A673 (cell line): Measurements from ENCODE around the gene EVA1C. TPM values are rescaled to one million over a fixed set of nuclear protein-coding genes. Genes with fewer than 3 reads are reported as not detected.
A peak's percentile ranks its signal among the peaks of the same experiment; 100 is the strongest.

ENCODE experiments used
- BruUV-seq: library from RNA; stranded (reverse); fragments of 400-500 nt; replicated peaks from 2 replicates; lab custom pipeline; 2021; lab: Mats Ljungman, UMichigan
- CTCF ChIA-PET: fragments of 300-600 bp; sonication (Branson Sonifier 250); formaldehyde crosslinking; loops from one replicate; lab custom pipeline; 2022; ENCODE audit warnings: antibody characterized with exemption; lab: Charles Lee
- POLR2A ChIA-PET: fragments of 300-600 bp; sonication (Branson Sonifier 250); formaldehyde crosslinking; loops from one replicate; lab custom pipeline; 2022; ENCODE audit warnings: antibody characterized with exemption; ENCODE audit not compliant: low non-redundant PET; lab: Charles Lee
- DNase-seq: peaks from one replicate; pipeline ENCODE4 v3.0.0-alpha.2; 2015; ENCODE audit warnings: low spot score
- H3K27ac ChIP-seq: fragments of 200-600 bp; sonication (generic); 2 replicates; pipeline ENCODE4 v1.5.1; 2016; ENCODE audit warnings: mixed run types, low read depth, mild to moderate bottlenecking, mixed read lengths, antibody characterized with exemption, low read length; ENCODE audit not compliant: poor library complexity, severe bottlenecking
- H3K27me3 ChIP-seq: fragments of 200-600 bp; sonication (generic); replicated peaks from 2 replicates; pipeline ENCODE4 v1.6.1; 2017; ENCODE audit warnings: mixed run types, low read depth, mild to moderate bottlenecking, mixed read lengths, antibody characterized with exemption, low read length; ENCODE audit not compliant: insufficient read depth, poor library complexity
- H3K36me3 ChIP-seq: fragments of 200-600 bp; sonication (generic); 2 replicates; pipeline ENCODE4 v1.6.1; 2016; ENCODE audit warnings: mixed run types, mild to moderate bottlenecking, mixed read lengths, antibody characterized with exemption, low read length; ENCODE audit not compliant: insufficient read depth, poor library complexity, severe bottlenecking
- H3K4me1 ChIP-seq: fragments of 200-600 bp; sonication (generic); 2 replicates; pipeline ENCODE4 v1.6.1; 2017; ENCODE audit warnings: mixed run types, mild to moderate bottlenecking, mixed read lengths, antibody characterized with exemption, low read length; ENCODE audit not compliant: insufficient read depth, poor library complexity, severe bottlenecking
- H3K4me3 ChIP-seq: fragments of 200-600 bp; sonication (generic); 2 replicates; pipeline ENCODE4 v1.5.1; 2016; ENCODE audit warnings: low read depth, mixed run types, mild to moderate bottlenecking, mixed read lengths, low read length; ENCODE audit not compliant: poor library complexity, severe bottlenecking
- H3K9me3 ChIP-seq: fragments of 200-600 bp; sonication (generic); 2 replicates; pipeline ENCODE4 v1.6.1; 2016; ENCODE audit warnings: mixed run types, low read depth, mild to moderate bottlenecking, mixed read lengths, antibody characterized with exemption, low read length; ENCODE audit not compliant: poor library complexity, severe bottlenecking
- EZH2 ChIP-seq: fragments of 200-600 bp; sonication (generic); IDR thresholded peaks from 2 replicates; pipeline ENCODE4 v1.6.1; 2017; ENCODE audit warnings: borderline replicate concordance, low read depth, mild to moderate bottlenecking, mixed read lengths, antibody characterized with exemption, low read length; ENCODE audit not compliant: poor library complexity, severe bottlenecking
- intact Hi-C: fragments of 100-400 bp; cut with micrococcal nuclease; formaldehyde crosslinking; loops from one replicate; pipeline ENCODE4 v1.10.0; 2022; ENCODE audit not compliant: unreplicated experiment
- total RNA-seq: library from RNA; stranded (reverse); gene quantifications from 2 replicates; pipeline ENCODE4 v1.2.3, GENCODE V29; 2021
- TF ChIP-seq, protein P1 (sequence below): fragments of 300-800, 200-600 bp; sonication (generic); conservative IDR thresholded peaks from 2 replicates; pipeline ENCODE4 v1.5.1; 2017; ENCODE audit warnings: low read depth, mild to moderate bottlenecking, antibody characterized with exemption, low read length, moderate library complexity, mixed read lengths

The EVA1C gene
- total RNA-seq, 1 experiment from 2014 or later: 7.2 TPM

DNA sequence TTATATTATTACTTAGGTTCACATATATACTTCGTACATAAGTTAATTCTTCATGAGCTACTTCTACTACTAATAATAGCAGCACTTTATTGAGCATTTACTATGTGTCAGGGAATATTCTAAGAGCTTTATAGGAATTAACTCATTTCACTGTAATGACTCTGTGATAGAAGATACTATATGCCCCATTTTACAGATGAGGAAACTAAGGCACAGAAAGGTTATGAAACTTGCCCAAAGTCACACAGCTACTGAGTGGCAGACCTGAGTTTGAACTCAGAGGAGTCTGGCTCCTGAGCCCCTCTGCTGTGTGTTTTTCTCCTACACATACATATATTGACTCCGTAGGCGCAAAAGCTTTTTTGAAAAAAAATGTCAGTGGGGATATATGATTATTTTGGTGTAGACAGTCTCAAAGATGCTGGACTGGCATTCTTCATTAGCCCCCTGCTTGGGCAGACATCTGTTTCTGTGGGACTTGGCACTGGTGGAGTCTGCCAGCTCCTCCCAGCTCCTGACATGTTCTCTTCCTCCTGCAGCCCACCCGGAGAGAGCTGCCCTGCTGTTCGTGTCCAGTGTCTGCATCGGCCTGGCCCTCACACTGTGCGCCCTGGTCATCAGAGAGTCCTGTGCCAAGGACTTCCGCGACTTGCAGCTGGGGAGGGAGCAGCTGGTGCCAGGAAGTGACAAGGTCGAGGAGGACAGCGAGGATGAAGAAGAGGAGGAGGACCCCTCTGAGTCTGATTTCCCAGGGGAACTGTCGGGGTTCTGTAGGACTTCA, 102.0 kb downstream of the EVA1C start:
- CTCF ChIA-PET: interaction anchor here (0.9 kb wide), 1 partner anchor 86 kb away, joined by 4 read pairs; no protein-coding TSS in a partner anchor
- intact Hi-C loops: no loop called here

GRCh38 chr21:32515874-32516273, 103.4 kb downstream of the EVA1C start:
- DNase-seq: peak; percentile 29
- TF ChIP-seq, protein P1, sequence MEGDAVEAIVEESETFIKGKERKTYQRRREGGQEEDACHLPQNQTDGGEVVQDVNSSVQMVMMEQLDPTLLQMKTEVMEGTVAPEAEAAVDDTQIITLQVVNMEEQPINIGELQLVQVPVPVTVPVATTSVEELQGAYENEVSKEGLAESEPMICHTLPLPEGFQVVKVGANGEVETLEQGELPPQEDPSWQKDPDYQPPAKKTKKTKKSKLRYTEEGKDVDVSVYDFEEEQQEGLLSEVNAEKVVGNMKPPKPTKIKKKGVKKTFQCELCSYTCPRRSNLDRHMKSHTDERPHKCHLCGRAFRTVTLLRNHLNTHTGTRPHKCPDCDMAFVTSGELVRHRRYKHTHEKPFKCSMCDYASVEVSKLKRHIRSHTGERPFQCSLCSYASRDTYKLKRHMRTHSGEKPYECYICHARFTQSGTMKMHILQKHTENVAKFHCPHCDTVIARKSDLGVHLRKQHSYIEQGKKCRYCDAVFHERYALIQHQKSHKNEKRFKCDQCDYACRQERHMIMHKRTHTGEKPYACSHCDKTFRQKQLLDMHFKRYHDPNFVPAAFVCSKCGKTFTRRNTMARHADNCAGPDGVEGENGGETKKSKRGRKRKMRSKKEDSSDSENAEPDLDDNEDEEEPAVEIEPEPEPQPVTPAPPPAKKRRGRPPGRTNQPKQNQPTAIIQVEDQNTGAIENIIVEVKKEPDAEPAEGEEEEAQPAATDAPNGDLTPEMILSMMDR: no peak
- TF ChIP-seq EZH2: no peak
- BruUV-seq: no TSS peak
- POLR2A ChIA-PET: no interaction called here
- H3K4me3 ChIP-seq: no peak overlapping the region
- no peaks in the 10 kb centered on the region for H3K36me3 ChIP-seq
- no peaks in the 10 kb centered on the region for H3K9me3 ChIP-seq
- H3K27ac ChIP-seq: no peak overlapping the region
- H3K27me3 ChIP-seq: no peaks in the 10 kb centered on the region
- intact Hi-C loops: no loop called here
- H3K4me1 ChIP-seq: peaks cover 18% of the 10 kb centered on the region
- CTCF ChIA-PET: interaction anchor here (0.5 kb wide), 1 partner anchor 120 kb away, joined by 5 read pairs; no protein-coding TSS in a partner anchor

More for the DNA sequence above, 102.0 kb downstream of the EVA1C start:
- BruUV-seq: no TSS peak
- POLR2A ChIA-PET: no interaction called here
- no peak for TF ChIP-seq EZH2
- TF ChIP-seq, protein P1: no peak
- Histone ChIP-seq H3K4me3 (no peak overlapping the region), H3K4me1 (peaks cover 15% of the 10 kb centered on the region), H3K9me3 (no peaks in the 10 kb centered on the region), H3K36me3 (no peaks in the 10 kb centered on the region), H3K27me3 (no peaks in the 10 kb centered on the region), H3K27ac (peak overlapping the region; percentile 8)
- peak; percentile 13 for DNase-seq

- TF ChIP-seq, protein P1: no peak
- TF ChIP-seq EZH2: no peak
- Histone ChIP-seq H3K36me3 (no peaks in the 10 kb centered on the region), H3K4me3 (no peak overlapping the region), H3K9me3 (no peaks in the 10 kb centered on the region), H3K4me1 (peaks cover 29% of the 10 kb centered on the region), H3K27ac (peak overlapping the region; percentile 60), H3K27me3 (no peaks in the 10 kb centered on the region)
- ChIA-PET CTCF (no interaction called here), POLR2A (no interaction called here)
- DNase-seq: peak; percentile 67
- BruUV-seq: no TSS peak
- intact Hi-C loops: no loop called here
These were observed 104.5 kb downstream of the EVA1C start for GRCh38 chr21:32516756-32517649.
